Caki2 (cell line): ENCODE results near the gene AHDC1. TPM values are rescaled to one million over a fixed set of nuclear protein-coding genes. Genes with fewer than 3 reads are reported as not detected.

Experiments used
- DNase-seq: peaks from one replicate; pipeline ENCODE4 v3.0.0-alpha.2; 2015; ENCODE audit warnings: low read depth
- in situ Hi-C: cut with HindIII; loops from 2 replicates; pipeline ENCODE4 v1.10.0; 2016; ENCODE audit warnings: low sequenced_read_pairs, low pct_unique_long_range_greater_than_20kb, mixed read lengths
- total RNA-seq: library from RNA; depleted of rRNA; stranded (reverse); fragments of >200 nt; shearing (Covaris generic); gene quantifications from 2 replicates; pipeline ENCODE4 v1.2.3, GENCODE V29; 2014; ENCODE audit warnings: low replicate concordance

Gene AHDC1
- total RNA-seq, 1 experiment from 2014 or later, result 0.41 TPM

DNA sequence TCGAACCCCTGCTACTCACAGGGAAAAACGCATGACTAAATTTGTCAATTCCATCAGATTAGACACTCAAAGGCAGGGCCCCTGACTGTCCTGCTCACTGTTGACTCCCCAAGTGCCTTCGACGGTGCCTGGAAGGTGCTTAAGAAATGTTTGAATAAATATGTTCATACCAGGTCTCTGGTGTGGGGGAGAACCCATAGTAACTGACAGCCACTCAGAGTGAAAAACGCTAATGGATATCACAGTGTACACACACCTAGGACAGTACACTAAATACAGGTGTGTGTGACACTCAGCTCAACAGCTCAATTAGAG is 74.3 kb downstream of the AHDC1 start:
- in situ Hi-C loops, result no loop called here
- DNase-seq, result no peak

DNA sequence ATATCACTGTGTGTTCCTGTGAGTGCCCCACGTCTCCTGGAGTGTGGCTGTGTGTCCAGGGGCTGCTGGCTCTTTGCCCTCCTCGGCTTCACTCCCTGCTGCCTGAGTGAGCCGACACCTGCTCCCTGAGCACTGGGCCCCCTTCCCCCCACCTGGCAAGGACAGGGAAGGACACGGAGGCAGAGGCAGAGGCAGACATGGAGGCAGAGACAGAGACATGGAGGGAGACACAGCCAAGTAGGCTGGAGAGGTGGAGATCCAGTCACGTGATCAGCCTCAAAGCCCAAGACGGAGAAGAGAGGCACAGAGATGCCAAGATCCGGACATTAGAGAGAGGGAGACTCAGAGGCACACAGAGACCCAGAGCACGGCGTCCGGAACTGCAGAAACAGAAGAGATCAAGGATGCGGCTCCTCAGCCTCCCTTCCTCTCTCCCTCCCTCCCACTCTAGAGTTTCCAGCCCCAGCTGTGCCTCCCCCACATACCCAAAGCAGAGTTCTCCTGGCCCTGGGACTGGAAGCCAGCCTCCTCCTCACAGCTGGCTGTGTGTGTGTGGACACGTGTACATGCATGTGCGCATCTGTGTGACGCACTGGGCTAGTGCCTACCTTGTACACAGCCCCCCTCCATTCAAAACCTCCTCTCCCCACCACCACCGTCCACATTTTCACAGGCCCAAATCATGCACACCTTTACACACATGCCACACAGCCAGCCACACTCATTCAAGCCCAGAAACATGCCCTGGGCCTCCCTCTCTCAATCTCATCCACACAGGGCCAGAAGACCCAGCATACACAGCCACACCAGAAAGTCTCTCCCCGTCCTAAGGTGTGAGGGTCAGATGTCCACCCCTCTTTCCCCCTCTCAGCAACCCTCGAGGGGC is 74.9 kb downstream of the AHDC1 start:
- DNase-seq, result no peak
- in situ Hi-C loops, result no loop called here

DNA sequence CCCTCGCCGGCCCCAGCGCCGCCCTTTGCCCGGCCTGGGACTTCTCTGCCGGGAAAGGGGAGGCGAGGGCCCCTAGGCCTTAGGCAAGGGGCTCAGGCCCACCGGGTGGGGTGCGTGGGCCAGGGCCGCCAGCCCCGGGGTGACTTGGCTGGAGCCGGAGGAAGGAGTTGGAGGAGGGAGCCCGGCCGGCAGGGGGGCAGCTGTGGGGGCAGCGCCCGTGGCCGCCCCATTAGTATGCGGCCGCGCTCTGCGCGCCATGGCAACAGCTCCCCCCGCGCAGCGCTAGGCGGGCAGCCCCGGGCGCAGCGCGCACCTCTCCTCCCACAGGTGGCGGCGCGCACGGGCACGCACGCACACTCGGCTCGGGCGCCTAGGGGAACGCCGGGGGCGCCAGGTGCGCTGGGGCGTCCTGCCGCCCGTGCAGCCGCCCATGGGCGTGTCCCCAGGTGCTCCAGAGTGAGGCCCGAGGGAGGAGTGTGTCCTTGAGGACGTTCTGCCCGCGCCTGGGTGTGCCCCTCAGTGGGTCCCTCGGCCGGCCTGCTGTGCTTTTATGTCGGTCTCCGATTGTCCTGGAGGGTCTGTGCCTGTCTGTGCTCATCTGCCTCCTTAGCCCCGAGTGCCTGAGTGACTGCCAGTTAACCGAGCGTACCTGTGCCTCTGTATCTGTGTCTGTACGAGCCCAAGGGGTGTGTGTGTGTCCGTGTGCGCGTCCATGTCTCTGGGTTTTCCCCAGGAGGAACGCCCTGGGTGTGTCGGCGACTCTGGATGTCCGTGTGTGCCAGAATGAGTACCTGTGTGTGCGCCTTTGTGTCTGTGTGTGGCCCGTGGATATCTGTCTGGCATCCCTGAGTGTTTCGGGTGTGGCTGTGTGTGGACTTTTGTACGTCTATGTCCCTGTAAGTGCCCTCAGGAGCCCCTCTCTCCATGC is 75.8 kb downstream of the AHDC1 start:
- no peak for DNase-seq
- in situ Hi-C loops, result no loop called here

DNA sequence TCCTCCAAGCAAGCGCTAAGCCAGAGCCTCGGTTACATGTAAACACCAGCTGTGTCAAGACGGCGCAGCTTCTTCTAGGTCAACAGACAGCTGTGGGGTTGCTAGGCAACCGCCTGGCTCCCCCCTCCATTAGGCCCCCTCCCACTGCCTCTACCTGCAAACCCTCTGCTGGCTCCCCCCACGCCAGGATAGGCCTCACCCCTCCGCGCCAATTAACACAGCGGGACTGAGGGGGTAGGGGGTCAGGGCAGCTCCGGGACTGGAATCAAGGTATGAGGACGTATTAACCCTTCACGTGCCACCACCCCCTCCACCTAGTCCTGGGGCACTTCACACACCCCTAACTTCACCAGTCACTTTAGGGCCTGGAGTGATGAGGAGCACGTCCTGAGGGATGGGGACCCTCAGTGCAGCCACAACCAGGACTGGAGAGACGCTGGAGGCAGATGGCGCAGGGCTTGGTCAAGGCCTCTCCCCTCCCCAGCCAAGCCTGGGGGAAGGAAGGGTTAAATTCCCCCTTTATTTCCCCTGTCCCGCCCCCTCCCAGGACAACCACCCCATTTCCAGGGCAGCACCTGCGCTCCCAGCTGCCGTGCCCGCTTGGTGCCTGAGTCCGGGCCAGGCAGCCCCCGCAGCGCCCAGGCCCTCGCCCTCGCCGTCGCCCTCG is 76.6 kb downstream of the AHDC1 start:
- DNase-seq, result no peak
- in situ Hi-C loops, result no loop called here

GRCh38 chr1:27526569-27527222 is 77.2 kb downstream of the AHDC1 start:
- DNase-seq, result no peak
- in situ Hi-C loops, result no loop called here

DNA sequence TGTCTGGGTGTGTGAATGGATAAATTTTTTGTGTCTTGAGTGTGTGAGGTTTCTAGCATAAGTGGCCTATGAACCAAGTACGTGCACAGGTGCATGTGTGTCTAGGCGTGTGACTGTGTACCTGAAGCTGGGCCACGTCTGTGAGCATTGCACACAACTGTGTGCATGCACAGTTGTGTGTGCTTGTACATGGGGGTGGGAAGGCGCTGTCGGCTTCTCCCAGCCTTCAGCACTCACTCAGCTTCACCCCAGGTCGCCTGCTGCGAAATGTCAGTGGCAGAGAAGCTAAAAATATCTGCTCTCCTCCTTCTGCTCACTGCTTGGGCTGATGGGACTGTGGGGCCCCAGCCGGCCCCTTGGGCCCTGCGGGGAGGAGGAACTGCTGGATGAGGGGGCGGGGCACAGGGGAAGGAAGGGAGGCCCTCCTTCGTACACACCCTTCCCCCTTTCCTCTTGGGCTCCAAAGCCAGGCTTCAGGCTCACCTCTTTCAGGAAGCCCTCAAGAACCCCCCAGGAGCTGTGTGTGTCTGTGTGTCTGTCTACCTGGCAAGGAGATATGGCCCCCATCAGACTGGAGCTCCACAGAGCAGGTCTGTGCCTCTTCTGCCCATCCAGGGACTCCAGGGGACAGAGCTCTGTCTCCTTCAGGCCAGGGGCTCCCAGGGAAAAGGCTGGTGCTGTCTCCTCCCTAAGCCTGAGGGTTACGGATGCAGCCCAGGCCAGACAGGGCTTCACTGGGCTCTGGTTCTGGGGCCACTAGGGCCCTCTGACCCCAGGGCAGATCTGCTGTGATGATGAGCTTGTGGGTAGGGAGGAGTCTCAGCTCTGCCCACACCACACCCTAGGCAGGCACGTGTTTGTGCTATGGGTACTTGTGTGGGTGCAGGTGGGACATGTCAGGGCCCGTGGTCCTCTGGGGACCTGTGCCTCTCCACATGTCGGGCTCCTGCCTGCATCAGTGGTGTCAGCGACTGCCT is 78.4 kb downstream of the AHDC1 start:
- in situ Hi-C loops, result no loop called here
- DNase-seq, result no peak

DNA sequence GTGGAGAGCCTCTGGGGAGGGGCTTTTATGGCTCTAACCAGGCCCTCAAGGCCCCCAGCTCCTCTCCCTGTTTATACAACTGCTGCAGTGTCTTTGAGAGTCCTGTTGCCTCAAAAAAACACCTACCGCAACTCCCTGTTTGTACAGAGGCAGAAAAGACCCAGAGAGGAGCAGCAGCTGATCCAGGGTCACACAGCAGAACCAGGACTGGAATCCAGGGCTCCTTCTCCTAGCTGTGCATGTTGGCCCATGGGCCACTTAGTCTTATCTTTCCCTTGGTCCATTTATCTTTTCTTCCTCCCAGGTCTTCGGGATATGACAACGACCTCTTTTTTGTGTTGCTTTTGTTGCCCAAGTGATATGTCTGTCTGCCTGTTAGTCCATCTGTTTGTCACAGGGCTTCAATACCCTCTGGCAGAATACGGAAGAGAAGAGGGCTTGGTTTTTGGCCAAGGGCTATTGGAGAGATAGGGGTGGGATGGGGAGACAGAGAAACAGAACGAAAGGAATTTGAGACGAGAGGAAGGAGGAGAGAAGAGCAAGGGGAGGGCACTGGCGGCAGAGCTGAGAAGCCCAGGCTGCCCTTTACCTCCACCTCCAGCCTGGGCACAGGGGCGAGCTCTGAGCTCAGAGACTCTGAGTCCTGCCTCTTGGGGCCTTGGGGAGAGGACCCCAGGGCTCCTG is 80.5 kb downstream of the AHDC1 start:
- in situ Hi-C loops, result no loop called here
- no peak for DNase-seq

GRCh38 chr1:27522432-27523336 is 81.3 kb downstream of the AHDC1 start:
- in situ Hi-C loops, result no loop called here
- DNase-seq, result no peak

DNA sequence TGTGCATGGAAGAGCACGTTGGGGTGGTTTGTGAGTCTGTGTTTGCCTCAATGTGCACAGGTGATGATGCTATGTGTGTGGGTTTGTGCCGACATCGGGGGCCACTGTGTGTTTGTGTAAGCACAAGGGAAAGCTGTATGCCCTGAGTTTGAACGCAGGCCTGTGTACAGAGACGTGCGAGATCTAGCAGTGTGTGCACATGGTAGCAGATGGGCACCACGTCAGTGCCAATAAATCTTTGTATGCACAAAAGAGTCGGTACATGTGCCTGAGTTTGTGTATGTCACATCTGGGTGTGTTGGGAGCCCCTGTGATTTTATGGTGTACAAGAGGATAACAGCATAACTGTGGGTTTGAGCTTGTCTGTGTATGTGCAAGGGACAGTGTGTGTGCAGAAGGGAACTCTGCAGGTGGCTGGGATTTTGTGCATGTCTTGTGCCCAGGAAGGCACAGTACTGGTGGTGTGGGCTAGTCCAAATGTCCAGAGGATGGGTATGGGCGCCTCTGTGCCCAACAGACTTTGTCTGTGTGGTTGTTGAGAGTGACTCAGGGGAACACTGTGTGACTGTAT is 82.0 kb downstream of the AHDC1 start:
- DNase-seq, result no peak
- in situ Hi-C loops, result no loop called here

- DNase-seq, result no peak
- in situ Hi-C loops, result no loop called here
These were observed 82.6 kb downstream of the AHDC1 start for GRCh38 chr1:27521336-27521831.

GRCh38 chr1:27520651-27521050 is 83.3 kb downstream of the AHDC1 start:
- no peak for DNase-seq
- in situ Hi-C loops, result no loop called here

GRCh38 chr1:27519331-27520258 is 84.3 kb downstream of the AHDC1 start:
- peak; percentile 45 for DNase-seq
- in situ Hi-C loops, result no loop called here

DNA sequence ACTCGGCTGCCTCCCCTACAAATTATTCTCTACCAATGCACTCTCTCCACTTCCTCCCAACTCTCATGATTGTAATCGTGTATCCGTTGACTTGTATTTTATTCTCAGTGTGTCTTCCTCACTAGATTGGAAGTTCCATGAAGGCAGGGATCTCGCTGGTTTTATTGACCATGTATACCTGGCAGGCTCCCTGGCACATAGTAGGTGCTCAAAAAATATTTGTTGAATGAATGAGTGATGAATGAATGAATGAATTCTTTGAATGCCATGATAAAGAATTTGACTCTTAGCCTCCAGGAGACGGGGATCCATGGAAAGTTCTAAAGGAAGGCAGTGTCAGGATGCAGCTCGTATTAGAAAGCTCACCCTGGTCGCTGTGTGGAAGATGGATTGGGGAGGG is 85.1 kb downstream of the AHDC1 start:
- in situ Hi-C loops, result no loop called here
- no peak for DNase-seq

DNA sequence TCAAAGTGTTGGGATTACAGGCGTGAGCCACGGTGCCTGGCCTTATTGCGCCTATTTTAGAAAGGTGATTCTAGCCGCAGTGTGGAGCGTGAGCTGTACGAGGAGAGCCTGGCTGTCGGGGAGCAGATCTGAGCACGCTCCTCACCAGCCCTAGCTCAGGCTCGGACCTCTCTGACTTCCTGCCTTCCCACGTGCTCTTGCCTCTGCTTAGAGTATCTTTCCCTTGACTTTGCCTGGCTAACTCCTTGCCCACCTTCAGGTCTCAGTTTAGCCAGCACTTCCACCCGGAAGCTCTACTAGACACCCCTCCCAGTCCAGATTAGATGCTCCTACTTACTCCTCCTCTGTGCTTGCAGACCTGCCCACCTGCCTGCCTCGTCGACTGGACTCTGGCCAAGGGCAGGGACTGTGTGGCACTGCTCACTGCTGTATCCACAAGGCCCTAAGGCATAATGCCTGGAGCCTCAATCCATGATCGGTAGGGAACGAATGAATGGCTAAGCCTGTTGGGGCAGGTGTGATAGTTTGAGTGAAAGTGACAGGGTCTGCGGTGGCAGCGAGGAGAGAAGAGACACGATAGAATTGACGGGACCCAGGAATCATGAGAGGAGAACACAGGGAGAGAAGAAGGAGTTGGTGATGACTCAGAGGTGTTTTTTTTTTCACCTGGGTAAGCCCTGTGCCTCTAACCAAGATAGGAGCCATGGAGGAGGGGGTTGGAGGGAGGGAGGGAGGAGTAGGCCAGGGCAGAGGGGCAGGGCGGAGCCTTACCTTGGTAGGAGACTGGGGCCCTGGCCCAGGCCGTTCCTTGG is 85.8 kb downstream of the AHDC1 start:
- in situ Hi-C loops, result no loop called here
- peak; percentile 53 for DNase-seq
